Epithelial cell of prostate (primary cell): ENCODE measurements around the gene PBOV1.
A peak's percentile ranks its signal among the peaks of the same experiment; 100 is the strongest.

Experiments
- DNase-seq: peaks from one replicate; pipeline ENCODE4 v3.0.0-alpha.2; 2011; ENCODE audit warnings: low read depth, low spot score
- H3K27ac ChIP-seq: fragments of 450-650 bp; 2 replicates; pipeline ENCODE4 v1.5.1; 2017; ENCODE audit warnings: mild to moderate bottlenecking

Gene PBOV1

DNA sequence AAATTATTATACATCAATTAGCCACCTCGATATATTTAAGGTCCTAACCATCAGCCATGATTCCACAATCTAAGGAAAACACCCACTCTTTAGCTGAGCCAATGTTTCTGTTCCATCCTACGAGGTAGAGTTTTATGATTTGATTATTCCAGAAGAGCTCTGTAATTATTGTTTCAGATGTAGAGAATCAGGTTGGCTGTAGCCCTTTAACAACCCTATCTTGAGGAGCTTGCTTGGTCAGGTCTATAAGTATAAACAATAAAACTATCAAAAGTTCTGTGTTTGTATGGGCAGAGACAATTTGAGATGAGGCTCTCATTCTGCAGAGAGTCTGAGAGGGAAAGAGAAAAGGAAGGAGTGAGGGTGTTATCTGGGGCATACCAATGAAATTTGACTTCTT is at the start of gene PBOV1:
PBOV1 (minus strand) TSS at position 43 of the 400 bp plus-strand sequence. CDS start 96 bp downstream, outside the sequence.
- H3K27ac ChIP-seq = no peak within 1 kb of the TSS

DNA sequence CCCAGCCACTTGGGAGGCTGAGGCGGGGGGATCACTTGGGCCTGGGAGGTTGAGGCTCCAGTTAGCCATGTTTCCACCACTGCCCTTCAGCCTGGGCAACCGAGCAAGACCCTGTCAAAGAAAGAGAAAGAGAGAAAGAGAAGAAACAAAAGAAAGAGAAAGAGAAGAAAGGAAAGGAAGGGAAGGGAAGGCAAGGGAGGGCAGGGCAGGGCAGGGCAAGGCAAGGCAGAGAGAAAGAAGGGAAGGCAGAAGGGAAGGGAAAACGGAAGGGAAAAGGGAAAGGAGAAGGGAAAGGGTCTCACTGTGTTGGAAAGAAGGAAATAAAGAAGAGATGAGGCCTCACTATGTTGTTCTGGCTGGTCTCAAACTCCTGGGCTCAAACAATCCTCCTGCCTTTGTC is 47.8 kb upstream of the PBOV1 start:
- no peak for DNase-seq
- no peak overlapping the region for H3K27ac ChIP-seq

More for the DNA sequence above, at the start of gene PBOV1:
- DNase-seq = no peak

DNA sequence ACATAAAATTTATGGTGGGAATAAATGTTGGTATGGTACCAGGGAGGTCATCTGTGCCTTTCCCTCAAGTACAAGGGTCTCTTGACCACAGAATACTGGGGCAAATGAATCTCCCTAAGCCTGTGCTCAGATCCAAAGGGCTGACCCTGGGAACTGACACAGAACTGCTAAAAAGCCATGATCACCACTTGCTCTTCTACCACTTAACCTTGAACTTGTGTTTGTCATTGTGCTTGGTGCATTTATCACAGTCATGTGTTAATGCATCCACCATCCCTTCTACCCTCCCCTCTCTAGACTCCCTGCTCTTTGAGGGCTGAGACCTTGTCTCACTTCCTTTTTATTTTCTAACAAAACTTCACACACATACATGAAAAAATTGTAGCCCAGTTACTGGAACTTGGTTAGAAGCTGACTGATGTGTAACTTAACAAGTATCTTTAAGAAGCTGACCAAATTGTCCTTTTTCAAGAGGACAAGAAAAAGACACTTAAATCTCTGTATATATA is 46.1 kb upstream of the PBOV1 start:
- H3K27ac ChIP-seq = no peak overlapping the region
- no peak for DNase-seq

DNA sequence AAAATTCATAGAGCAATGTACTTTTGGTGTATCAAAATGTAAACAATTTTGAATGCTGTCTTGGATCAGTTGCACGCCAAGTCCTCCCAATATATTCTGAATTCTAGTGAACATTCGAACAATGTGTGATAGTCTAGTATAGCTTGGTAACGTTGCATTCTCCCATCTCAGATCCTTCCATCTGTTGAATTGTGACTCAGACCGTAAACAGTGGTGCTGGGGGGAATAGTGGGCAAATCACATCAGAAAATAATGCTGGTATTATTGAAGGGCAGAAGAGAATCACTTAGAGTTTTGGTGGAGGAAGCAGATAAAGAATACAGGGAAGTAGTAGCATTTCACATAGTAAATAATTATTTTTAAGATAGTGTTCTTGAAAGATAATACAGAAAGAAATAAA is 45.7 kb upstream of the PBOV1 start:
- DNase-seq = no peak
- H3K27ac ChIP-seq = no peak overlapping the region

DNA sequence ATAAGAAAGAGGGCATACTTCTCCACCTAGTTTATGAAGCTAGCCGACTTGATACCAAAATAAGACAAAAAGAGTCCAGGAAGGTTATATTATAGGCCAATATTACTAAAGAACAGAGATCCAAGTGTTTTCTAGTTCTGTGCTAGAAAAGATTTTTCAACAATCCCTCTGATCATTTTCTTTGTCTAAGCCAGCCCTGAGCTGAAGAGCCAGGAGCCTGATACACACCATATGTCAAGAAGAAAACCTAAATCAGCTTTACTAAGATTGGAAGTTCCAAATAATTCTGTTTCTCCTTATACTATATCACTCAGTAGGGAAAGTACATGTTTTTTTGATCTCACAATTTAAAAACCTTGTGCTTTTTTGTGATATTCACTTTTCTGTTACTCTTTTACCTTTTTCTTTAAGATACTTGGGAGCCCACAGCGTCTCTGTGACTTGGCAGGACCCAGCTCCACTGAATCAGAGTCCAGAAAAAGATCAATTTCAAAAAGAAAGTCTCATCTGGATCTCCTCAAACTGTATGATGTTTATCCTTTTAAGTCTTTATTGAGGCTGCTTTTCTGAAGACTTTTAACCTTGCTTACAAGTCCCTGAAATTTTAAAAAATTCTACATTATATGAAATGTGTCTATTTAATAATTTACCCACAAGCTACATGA is 43.0 kb upstream of the PBOV1 start:
- no peak overlapping the region for H3K27ac ChIP-seq

DNA sequence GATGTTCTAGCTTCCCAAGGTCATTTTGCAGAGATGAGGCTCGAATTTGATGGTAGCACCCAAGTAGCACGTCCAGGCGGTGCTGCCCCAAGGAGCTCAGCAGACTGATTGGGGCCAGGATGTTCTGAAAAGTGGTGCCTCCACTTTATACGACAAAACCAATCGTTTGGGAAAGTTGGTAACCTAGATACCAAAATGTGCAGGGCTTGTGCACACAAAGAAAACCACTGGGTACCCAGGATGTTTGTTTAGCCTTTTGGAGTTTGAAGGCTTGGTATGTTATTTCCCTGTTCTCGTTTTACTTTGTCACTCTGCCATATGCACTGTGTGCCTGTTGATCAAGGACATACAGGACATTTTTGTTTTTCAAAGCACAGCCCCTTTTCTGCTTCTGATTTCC is 40.7 kb upstream of the PBOV1 start:
- no peak for DNase-seq
- no peak overlapping the region for H3K27ac ChIP-seq

More for the DNA sequence above, 43.0 kb upstream of the PBOV1 start:
- no peak for DNase-seq

DNA sequence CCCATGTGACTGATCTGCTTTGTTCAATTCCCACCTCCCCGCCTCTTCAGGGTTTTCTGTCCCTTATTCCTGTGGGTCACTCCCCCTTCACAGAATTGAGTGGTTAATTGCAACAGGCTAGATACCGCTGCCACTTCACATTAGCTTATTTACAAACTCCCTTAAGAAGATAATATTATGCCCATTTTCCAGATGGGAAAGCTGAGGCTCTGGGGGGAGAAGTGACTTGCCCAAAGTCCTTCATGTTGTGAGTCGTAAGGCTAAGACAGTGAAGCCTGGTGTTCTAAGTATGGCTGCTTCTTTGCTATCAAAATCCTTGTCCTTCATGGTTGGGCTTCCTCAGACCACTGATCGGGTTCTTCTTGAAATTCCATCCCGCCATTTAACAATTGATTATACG is 39.9 kb upstream of the PBOV1 start:
- H3K27ac ChIP-seq = no peak overlapping the region
- no peak for DNase-seq

DNA sequence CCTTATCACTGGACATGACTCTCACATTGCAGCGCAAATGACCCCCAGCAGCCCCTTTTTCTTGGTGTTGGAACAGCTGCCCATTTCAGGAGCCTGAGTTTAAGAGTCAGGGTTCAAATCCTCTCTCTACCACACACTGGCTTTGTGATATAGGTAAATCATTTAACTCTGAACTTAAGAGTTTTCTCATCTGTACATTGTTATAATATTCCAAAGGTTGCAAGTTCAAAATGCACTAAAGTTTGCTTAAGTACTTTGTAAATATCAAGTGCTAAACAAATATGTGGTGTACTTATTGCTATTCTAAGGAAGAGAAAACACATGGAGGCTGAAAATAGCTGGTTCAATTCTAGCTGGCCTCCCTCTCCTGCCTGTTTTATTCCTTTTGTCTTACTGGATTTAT is 39.3 kb upstream of the PBOV1 start:
- no peak for DNase-seq
- no peak overlapping the region for H3K27ac ChIP-seq

DNA sequence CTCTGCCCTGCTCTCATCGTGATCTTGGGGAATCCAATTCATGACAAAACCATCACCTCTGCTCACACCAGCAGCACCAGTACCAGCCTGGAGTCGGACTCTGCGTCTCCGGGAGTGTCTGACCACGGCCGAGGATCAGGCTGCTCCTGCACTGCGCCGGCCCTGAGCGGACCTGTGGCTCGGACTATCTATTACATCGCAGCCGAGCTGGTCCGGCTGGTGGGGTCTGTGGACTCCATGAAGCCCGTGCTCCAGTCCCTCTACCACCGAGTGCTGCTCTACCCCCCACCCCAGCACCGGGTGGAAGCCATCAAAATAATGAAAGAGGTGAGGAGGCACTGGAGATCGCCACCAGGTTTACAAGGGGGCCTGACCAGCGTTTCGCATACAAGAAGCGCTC is 37.2 kb upstream of the PBOV1 start:
- no peak overlapping the region for H3K27ac ChIP-seq
- no peak for DNase-seq

DNA sequence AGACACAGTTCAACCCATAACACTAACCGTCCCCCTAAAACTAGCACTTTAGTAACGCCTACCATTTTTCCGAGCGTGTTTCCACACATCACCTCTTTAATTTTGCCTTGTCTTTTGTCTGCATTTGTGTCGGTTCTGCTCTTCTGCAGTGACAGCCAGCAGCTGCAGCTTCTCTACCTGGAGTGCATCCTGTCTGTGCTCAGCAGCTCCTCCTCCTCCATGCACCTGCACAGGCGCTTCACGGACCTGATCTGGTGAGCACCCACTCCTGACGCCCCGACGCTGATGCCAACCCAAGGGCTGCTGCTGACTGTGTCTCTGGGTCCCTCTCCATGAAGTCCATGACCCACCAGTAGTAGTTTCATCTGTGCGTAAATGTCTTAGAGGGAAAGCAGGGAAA is 35.4 kb upstream of the PBOV1 start:
- H3K27ac ChIP-seq = no peak overlapping the region
- no peak for DNase-seq

DNA sequence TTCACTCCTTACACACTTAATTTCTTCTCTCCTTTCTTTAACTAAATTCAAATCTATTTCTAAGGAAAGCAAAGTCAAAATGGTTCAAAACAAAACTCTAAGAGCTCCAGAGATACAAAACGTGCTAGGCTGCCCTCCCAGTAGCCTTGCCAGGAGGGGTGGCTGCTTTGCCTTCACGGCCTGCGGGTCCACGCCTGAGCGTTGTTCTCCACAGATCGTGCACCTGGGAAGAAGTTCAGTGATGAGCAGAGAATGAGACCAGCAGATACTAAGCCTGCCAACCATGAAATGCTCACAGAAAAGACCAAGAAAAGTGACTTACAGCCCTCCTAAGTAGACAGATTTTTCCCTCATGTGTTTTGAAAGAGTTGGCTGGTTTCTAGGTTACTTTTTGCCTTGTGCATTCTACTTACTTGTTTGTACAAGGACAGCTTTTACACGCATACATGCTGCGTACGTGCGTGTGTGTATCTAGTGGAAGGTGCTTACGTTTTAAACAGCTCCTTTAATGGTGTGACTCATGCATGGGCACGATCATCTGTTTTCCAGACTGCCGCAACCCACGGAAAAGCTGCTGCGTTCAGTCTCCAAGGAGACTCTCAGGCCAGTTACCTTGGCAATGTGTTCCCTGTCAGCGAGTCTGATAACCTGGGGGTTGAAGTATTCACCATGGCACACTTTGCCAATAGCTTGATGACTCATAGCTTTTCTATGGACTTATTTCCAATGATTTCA is 32.4 kb upstream of the PBOV1 start:
- peak; percentile 46 for DNase-seq

DNA sequence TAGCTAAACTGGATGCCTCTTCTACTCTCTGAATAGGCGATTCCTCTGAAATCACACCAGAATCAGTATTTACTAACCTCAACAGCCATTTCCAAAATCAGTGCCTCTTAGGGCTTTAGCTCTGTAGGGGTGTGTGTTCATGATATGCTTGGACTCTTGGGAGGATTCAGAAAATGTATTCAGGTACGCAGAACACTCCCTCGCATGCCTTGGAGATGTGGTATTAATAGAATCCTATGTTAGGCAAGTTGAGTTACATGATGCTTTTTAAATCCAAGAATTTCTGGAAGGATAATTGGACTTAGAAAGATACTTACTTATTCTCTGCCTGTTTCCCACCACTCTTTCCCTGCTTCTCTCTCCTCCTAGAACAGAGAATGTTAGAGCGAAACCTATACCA is 31.8 kb upstream of the PBOV1 start:
- no peak for DNase-seq
- no peak overlapping the region for H3K27ac ChIP-seq

More for the DNA sequence above, 32.4 kb upstream of the PBOV1 start:
- H3K27ac ChIP-seq = no peak overlapping the region

DNA sequence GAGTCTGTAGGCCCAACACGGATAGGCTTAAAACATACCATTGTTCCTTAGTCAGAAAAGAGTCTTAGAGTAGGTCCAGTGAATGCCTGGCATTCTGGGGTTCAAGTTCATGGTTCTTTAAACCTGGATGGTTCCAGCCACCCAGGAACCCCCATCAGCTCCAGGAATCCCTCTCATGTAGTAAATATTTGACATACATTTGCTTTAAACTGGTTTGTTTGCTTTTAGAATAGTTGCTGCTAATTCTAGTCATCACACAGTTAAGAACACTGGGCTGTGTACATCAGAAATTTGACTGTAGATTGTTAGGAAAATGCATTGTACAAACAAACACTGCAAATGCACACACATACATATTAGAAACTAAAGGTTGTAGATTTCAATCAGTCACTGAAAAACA is 30.6 kb upstream of the PBOV1 start:
- no peak for DNase-seq
- H3K27ac ChIP-seq = no peak overlapping the region

DNA sequence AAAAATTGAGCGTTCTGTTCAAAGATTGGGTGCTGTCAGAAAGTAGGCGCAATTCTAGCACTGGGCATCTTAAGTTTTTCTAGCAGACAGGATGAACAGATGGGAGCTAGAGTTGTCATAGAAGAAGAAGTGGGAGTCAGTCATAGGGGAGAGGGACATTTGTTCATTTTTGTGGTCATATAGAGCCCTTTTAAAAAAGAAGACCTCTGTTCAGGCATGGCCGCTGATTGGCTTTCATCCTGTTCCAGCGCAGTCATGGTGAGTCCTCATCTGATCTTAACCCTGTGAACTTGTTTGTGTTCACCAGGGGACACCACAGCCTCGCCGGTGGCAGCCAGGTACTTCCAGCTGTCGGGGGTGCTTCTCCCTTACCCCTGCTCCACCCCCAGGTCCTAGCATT is 29.7 kb upstream of the PBOV1 start:
- no peak overlapping the region for H3K27ac ChIP-seq
- DNase-seq = no peak

DNA sequence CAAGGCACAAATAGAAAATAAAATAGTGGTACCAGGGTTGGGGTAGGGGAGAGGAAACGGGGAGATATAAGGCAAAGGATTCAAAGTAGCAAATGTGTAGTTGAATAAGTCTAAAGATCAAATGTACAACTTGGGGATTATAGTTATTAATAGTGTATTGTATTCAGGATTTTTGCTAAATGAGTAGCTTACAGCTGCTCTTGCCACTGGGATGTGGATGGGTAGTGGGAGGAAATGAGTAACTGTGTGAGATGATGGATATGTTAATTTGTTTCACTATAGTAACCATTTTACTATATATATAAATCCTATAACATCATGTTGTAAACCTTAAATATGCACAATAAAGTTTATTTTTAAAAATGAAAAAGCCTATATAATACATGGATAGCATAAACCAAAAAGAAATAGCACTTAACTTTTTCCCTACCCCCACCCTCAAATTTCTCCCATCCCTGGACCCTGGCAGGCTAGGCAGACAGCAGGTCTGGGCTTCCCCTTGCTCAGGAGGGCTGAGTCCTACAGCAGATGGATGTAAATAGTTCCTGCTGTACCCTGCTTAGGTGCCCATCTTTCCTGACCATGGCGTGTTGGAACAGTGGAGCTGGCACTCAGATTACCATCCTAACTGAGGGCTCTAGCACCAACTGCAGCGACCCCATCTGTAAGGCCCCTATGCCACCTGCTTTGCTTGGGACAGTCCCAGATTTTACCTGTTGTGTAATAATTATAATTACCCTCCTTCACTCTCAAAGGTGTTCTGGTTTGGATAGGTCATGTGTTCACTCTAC is 28.6 kb upstream of the PBOV1 start:
- no peak overlapping the region for H3K27ac ChIP-seq

DNA sequence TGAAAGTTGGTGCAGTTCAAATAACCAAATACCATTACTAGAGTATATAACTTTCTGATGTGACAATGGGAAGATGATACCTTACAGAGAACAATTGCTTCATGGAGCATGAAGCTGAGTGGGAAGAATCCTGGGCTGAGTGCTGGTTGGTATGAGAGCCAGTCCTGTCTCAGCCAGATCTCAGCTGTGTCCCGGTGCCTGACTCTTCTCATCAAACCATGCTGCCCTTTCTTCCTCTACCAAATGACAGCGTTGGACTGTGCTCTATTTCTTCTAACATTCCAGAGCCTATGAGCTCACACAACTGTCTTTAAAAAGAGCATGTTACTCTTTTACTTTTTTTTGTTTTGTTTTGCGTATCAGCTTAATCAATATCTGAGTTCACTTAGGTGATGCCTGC is 27.5 kb upstream of the PBOV1 start:
- H3K27ac ChIP-seq = no peak overlapping the region

More for the DNA sequence above, 28.6 kb upstream of the PBOV1 start:
- no peak for DNase-seq

DNA sequence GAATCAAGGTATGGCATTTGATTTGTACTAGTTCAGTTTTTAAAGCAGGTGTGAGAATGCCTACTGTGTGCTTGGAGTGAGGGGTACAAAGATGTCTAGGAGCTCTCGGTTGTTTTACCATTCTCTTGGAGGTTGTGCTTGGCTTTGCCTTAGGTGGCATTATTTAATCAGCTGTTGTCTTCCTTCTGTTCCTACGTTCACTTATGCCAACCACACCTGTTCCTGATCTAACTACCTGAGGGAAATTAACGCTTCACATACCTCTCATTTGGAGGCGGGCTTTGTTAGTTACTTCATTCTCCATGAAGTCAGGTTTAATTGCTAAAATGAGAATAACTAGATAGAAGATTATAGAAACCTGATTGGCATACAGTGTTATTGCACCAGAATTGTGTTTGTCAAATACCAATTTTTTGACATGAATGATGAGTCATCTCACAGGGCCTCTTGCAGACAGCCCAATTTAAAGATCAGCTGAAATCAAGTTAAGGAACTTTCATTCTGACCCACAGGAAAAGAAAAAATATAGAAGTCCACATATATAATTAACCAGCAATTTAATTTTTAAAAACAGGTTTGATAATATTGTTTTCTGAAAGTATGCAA is 24.8 kb upstream of the PBOV1 start:
- H3K27ac ChIP-seq = no peak overlapping the region
- no peak for DNase-seq

More for the DNA sequence above, 27.5 kb upstream of the PBOV1 start:
- no peak for DNase-seq

DNA sequence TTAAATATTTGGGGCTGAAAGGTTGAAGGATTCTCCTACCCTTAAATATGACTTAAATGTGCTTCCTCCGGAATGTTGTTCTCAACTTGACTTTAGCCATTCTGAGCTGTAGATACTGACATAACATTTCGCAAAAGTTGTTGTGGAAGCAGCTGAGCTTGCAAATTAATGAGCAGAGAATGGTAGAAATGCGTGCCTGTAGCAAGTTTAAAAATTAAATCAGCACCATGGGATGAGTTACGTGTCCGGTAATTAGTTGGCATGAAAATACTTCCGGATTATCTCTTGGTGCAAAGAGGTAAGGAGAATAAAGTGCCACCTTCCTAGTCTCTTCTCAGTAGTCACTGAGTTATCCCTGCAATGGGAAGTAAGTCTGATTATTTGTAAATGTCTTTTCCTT is 23.6 kb upstream of the PBOV1 start:
- no peak overlapping the region for H3K27ac ChIP-seq
- no peak for DNase-seq

DNA sequence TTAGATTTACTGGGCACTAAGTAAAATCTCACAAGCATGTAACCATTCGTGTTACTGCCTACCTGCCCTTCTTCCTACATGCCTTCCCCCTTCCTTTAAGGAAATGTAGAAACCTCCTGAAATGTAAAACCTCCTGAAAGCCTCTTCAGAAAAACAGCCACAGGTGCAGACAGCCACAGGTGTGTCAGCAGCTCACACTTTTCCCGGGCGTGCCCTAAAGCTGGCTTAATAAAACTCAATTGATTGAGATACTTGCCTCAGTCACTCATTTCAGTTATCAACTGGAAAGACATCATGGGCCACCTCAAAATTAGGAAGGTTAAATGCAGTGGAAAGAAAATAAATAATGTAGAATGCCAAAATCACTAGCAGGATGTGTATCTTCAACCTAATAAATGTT is 23.1 kb upstream of the PBOV1 start:
- DNase-seq = no peak
- H3K27ac ChIP-seq = no peak overlapping the region

DNA sequence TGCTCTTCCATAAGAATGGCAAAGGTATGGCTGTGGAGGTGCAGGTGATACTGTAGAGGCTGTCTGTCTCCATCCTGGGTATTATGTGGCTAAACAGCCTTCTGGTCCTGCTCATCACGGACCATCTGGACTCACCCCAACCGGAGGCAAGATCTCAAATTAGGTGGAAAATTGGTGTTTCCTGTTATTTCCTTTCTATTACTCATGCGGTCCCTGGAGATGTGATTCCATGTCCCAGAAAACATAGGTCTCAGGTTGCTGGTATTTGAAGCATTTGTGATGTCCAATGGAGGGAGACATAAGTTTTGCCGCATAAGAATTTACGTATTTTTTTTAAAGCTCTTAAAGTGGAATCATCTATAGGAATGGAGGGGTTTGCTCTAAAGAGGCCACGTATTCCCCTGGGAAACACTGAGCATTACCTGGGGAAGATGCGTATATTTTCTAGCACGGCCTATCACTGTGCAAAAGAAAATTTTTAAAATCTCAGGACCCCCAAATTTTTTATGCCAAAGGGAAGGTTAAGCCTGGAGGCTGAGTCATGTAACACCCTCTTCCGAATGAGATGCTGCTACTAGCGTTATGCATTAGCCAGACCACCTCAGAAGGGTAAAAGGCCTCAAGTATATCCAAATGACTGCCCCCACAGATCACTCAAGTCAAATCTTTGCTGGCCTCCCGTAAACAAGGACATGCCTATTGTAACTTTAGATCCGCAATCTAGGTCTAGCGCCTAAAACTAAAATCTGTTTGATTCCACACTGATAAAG is 22.4 kb upstream of the PBOV1 start:
- no peak for DNase-seq
- no peak overlapping the region for H3K27ac ChIP-seq
